HL-60 (cell line): ENCODE results near the gene EFNA5.

Experiments used
- CTCF ChIP-seq: IDR thresholded peaks from one replicate; pipeline ENCODE4 v1.5.1; 2011; ENCODE audit warnings: low read length, control low read depth, inconsistent platforms; ENCODE audit not compliant: insufficient read depth
- REST ChIP-seq: IDR thresholded peaks from 2 replicates; pipeline ENCODE4 v1.6.1; 2012; ENCODE audit warnings: low read depth; ENCODE audit not compliant: insufficient replicate concordance

- no peak for TF ChIP-seq CTCF
- TF ChIP-seq REST, result no peak
Measured at GRCh38 chr5:107329850-107330249, 340.9 kb downstream of the EFNA5 start.
